ENCODE measurements around the gene UBTD1. TPM values are rescaled to one million over a fixed set of nuclear protein-coding genes. Genes with fewer than 3 reads are reported as not detected.

The UBTD1 gene
- total and polyA plus RNA-seq, 10 of the 15 experiments (the other 5 are each of a cell fraction or from before 2014, with no cell fraction given): 0.04 to 1.5 (median 1.2) TPM; not detected in 1

DNA sequence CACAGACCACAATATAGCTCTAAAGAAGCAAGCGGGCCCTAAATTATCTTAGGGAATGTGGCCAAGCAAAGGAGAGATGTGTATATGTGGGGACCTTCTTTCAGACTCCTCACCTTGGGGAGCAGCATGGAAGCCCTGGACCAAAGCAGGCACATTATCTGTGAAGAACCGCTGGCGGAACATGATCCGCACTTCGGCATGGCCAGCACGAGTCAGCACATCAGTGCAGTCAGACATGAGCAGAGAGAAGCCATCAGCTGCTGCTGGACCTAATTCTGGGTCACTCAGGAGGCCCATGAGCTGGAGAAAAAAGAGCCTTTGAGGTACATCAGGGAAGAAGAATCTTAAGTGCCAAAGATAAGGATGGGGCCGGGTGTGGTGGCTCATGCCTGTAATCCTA is 38.8 kb upstream of the UBTD1 start:
- H3K79me2 ChIP-seq (ENCODE audit: control insufficient read depth, insufficient read depth, low read length): no peaks in the 10 kb centered on the region
- no peak overlapping the region for H3K4me2 ChIP-seq (ENCODE audit: control insufficient read depth, insufficient read depth)
- ChIA-PET SMC1A (ENCODE audit: uncharacterized antibody, unreplicated experiment) (interaction anchor here (0.6 kb wide), 1 partner anchor 11 kb away, joined by 3 read pairs; no protein-coding TSS in a partner anchor), CTCF (interaction anchor here (1.1 kb wide), 2 partner anchors 94 to 152 kb away, joined by 3 read pairs; no protein-coding TSS in a partner anchor), POLR2A (interaction anchor here (1.0 kb wide), 1 partner anchor 15 kb away, joined by 3 read pairs; no protein-coding TSS in a partner anchor), RAD21 (ENCODE audit: unreplicated experiment) (interaction anchor here (1.0 kb wide), 1 partner anchor 93 kb away, joined by 4 read pairs; no protein-coding TSS in a partner anchor)
- intact Hi-C loops (cut with micrococcal nuclease; ENCODE audit: unreplicated experiment) (loop anchor here (5.0 kb wide), 1 partner anchor 152 kb away; no protein-coding TSS in a partner anchor), in situ Hi-C loops (cut with MboI) (no loop called here)
- 99% methylated on average over 7 of the region's 7 CpGs for WGBS (ENCODE audit: insufficient coverage, insufficient replicate concordance, low lambda C conversion rate, missing lambda C conversion rate)
- no peak for FAIRE-seq
- no peaks in the 10 kb centered on the region for H3K4me1 ChIP-seq (ENCODE audit: control insufficient read depth, insufficient read depth, low read length)
- H3K27ac ChIP-seq (ENCODE audit: control insufficient read depth, insufficient read depth): no peak overlapping the region
- no TSS peak for BruUV-seq (replicated peaks)
- H2AFZ ChIP-seq (ENCODE audit: control insufficient read depth, low read depth, low read length): no peak overlapping the region
- no peaks in the 10 kb centered on the region for H3K9me3 ChIP-seq (replicated peaks; ENCODE audit: control insufficient read depth, insufficient read depth, low read length)
- H3K9ac ChIP-seq (ENCODE audit: control insufficient read depth, insufficient read depth, low read length): no peak overlapping the region
- no peak for DNase-seq (ENCODE audit: low read depth, low spot score)
- ATAC-seq: no peak
- no peak for TF ChIP-seq GABPA (IDR thresholded peaks at IDR 0.05; ENCODE audit: low read depth)
- TF ChIP-seq BCL3 (IDR thresholded peaks at IDR 0.05; ENCODE audit: borderline replicate concordance, insufficient read depth, low read depth, low read length, poor library complexity, severe bottlenecking): no peak
- no peak for TF ChIP-seq SMARCA5 (IDR thresholded peaks at IDR 0.05)
- TF ChIP-seq CBX5 (IDR thresholded peaks at IDR 0.05; ENCODE audit: low read depth): no peak
- no peaks in the 10 kb centered on the region for H4K20me1 ChIP-seq (ENCODE audit: control insufficient read depth, insufficient read depth)
- peaks cover 25 to 54% of the 10 kb centered on the region in 2 experiments for H3K36me3 ChIP-seq (ENCODE audit: control insufficient read depth in 2 of 2, insufficient read depth in 2 of 2, low read length in 1 of 2)
- H3K27me3 ChIP-seq (replicated peaks in 1 of 2; ENCODE audit: control insufficient read depth in 2 of 2, insufficient read depth in 2 of 2, low read length in 1 of 2): no peaks in the 10 kb centered on the region
- H3K4me3 ChIP-seq: no peak overlapping the region

DNA sequence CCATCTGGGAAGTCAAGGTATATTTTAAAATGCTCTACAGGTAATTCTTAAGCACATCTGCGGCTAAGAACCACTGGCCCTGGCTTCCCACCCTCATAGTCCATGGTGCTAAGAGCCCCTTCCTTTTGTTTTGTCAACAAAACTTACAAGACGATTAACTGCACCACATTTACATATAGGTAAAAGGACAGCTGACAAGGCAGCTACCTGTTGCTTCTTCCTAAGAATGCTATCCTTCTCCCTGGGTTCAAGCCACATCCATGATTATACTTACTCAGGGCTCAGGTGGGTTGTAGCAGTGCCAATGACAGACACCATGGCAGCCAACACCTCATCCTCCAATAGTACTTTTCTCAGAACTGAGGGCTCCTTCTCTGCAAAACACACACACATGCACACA is 36.4 kb upstream of the UBTD1 start:
- ChIA-PET CTCF (interaction anchor here (0.7 to 2.9 kb wide), 7 partner anchors 12 to 209 kb away, joined by 3 to 24 read pairs (median 3); no protein-coding TSS in a partner anchor), RAD21 (ENCODE audit: unreplicated experiment) (interaction anchor here (0.6 kb wide), 1 partner anchor 12 kb away, joined by 3 read pairs; no protein-coding TSS in a partner anchor), SMC1A (ENCODE audit: uncharacterized antibody, unreplicated experiment) (interaction anchor here (0.8 to 1.3 kb wide), 2 partner anchors 9 to 18 kb away, joined by 3 read pairs; no protein-coding TSS in a partner anchor), POLR2A (no interaction called here)
- Histone ChIP-seq H3K36me3 (ENCODE audit: control insufficient read depth in 2 of 2, insufficient read depth in 2 of 2, low read length in 1 of 2) (peaks cover 35 to 49% of the 10 kb centered on the region in 2 experiments), H3K9ac (ENCODE audit: control insufficient read depth, insufficient read depth, low read length) (no peak overlapping the region), H3K79me2 (ENCODE audit: control insufficient read depth, insufficient read depth, low read length) (no peaks in the 10 kb centered on the region), H4K20me1 (ENCODE audit: control insufficient read depth, insufficient read depth) (no peaks in the 10 kb centered on the region), H3K4me3 (no peak overlapping the region), H3K4me2 (ENCODE audit: control insufficient read depth, insufficient read depth) (no peak overlapping the region), H3K4me1 (ENCODE audit: control insufficient read depth, insufficient read depth, low read length) (no peaks in the 10 kb centered on the region), H3K9me3 (replicated peaks; ENCODE audit: control insufficient read depth, insufficient read depth, low read length) (no peaks in the 10 kb centered on the region), H3K27me3 (replicated peaks in 1 of 2; ENCODE audit: control insufficient read depth in 2 of 2, insufficient read depth in 2 of 2, low read length in 1 of 2) (no peaks in the 10 kb centered on the region), H3K27ac (ENCODE audit: control insufficient read depth, insufficient read depth) (no peak overlapping the region), H2AFZ (ENCODE audit: control insufficient read depth, low read depth, low read length) (no peak overlapping the region)
- in situ Hi-C loops (cut with MboI) (no loop called here), intact Hi-C loops (cut with micrococcal nuclease; ENCODE audit: unreplicated experiment) (loop anchor here (5.0 kb wide), 1 partner anchor 150 kb away; no protein-coding TSS in a partner anchor)
- ATAC-seq (no peak), DNase-seq (ENCODE audit: low read depth, low spot score) (no peak), FAIRE-seq (no peak)
- BruUV-seq (replicated peaks): no TSS peak
- WGBS (ENCODE audit: insufficient coverage, insufficient replicate concordance, low lambda C conversion rate, missing lambda C conversion rate): 92% methylated on average over 2 of the region's 2 CpGs
- TF ChIP-seq REST (IDR thresholded peaks at IDR 0.05; ENCODE audit: low read depth, low read length) (no peak), SMAD1 (IDR thresholded peaks at IDR 0.05; ENCODE audit: low read depth, partially characterized antibody) (no peak), EGR1 (IDR thresholded peaks at IDR 0.05; ENCODE audit: borderline replicate concordance in 1 of 2, low read depth in 2 of 2, low read length in 2 of 2) (no peak), HDGF (IDR thresholded peaks at IDR 0.05) (no peak), MYB (IDR thresholded peaks at IDR 0.05; ENCODE audit: borderline replicate concordance, low read depth, low read length) (no peak), SIX5 (IDR thresholded peaks at IDR 0.05; ENCODE audit: low read depth, low read length, severe bottlenecking) (no peak)

All from GM12878 (cell line).